GM21447 (cell line): ENCODE data around the gene UNC93B1.

Experiments
- ATAC-seq: cut with Tn5 transposase; IDR thresholded peaks from one replicate; pipeline ENCODE4 v1.9.1; 2021; ENCODE audit not compliant: unreplicated experiment

The UNC93B1 gene, protein sequence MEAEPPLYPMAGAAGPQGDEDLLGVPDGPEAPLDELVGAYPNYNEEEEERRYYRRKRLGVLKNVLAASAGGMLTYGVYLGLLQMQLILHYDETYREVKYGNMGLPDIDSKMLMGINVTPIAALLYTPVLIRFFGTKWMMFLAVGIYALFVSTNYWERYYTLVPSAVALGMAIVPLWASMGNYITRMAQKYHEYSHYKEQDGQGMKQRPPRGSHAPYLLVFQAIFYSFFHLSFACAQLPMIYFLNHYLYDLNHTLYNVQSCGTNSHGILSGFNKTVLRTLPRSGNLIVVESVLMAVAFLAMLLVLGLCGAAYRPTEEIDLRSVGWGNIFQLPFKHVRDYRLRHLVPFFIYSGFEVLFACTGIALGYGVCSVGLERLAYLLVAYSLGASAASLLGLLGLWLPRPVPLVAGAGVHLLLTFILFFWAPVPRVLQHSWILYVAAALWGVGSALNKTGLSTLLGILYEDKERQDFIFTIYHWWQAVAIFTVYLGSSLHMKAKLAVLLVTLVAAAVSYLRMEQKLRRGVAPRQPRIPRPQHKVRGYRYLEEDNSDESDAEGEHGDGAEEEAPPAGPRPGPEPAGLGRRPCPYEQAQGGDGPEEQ

DNA sequence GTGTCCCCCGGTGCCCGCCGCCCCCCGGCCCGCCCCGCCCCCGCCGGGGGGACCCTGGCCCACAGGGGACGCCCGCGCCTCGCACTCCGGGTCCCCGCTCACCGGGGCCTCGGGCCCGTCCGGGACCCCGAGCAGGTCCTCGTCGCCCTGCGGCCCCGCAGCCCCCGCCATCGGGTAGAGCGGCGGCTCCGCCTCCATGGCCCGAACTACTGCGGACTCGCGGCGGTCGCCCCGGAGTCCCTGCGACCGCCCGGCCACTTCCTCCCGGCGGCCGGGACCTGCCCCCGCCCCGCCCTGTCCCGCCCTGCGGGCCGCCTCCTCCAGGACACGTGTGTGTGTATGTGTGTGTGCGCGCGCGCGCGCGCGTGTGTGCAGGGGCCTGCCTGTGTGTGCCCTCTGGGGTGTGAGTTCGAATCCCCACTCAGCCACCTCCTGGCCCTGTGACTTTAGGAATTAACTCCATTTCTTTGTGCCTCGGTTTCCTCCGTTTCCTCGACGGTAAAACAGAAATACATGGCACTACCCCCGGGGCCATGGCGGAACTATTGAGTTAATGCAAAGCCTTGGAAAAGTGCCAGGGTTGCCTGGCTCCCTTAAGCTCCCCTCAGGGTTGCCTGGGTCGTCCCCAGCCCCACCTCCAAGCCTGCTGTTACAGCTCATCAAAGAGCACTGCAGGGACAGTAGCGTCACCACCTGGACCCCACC is at the start of gene UNC93B1:
TSS of gene UNC93B1 (minus strand) at position 252 of the 705 bp plus-strand sequence. CDS start at position 198, 54 bp downstream.
- no peak for ATAC-seq

DNA sequence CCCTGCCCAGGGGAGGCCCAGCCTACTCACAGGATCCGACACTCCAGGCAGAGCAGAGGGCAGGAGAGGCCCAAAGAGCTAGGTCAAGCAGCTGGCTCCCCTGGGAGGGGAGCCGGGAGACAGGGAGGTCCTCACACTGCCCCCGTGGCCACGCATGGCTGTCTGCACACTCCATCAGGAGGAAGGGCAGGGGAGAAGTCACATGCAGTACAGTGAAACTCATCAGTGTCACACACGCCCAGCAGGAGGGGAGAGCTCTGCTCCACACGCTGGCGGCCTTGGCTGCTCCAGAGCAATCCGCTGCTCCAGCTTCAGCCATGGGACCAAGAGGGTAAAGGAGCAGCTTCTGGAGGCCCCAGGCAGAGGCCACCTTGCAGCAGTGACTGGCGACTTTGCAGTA is 49.2 kb upstream of the UNC93B1 start:
- ATAC-seq: no peak

GRCh38 chr11:68052137-68052873 is 48.4 kb upstream of the UNC93B1 start:
- ATAC-seq: no peak

- no peak for ATAC-seq
Measured at GRCh38 chr11:68051191-68052136, 47.6 kb upstream of the UNC93B1 start.

DNA sequence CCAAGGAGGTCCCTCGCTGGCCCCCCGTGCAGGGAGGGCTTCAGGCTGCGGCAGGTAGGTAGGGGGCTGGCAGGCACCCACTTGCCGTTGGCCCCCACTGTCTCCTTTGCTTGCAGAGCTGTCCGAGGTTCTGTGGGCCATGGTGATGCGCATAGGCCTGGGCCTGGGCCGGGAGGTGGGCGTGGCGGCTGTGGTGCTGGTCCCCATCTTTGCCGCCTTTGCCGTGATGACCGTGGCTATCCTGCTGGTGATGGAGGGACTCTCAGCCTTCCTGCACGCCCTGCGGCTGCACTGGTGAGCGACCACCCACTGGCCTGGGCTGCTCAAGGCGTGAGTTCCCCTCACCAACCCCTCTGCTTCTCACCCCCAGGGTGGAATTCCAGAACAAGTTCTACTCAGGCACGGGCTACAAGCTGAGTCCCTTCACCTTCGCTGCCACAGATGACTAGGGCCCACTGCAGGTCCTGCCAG is 46.5 kb upstream of the UNC93B1 start:
- ATAC-seq: no peak

GRCh38 chr11:68049509-68050370 is 45.8 kb upstream of the UNC93B1 start:
- no peak for ATAC-seq

DNA sequence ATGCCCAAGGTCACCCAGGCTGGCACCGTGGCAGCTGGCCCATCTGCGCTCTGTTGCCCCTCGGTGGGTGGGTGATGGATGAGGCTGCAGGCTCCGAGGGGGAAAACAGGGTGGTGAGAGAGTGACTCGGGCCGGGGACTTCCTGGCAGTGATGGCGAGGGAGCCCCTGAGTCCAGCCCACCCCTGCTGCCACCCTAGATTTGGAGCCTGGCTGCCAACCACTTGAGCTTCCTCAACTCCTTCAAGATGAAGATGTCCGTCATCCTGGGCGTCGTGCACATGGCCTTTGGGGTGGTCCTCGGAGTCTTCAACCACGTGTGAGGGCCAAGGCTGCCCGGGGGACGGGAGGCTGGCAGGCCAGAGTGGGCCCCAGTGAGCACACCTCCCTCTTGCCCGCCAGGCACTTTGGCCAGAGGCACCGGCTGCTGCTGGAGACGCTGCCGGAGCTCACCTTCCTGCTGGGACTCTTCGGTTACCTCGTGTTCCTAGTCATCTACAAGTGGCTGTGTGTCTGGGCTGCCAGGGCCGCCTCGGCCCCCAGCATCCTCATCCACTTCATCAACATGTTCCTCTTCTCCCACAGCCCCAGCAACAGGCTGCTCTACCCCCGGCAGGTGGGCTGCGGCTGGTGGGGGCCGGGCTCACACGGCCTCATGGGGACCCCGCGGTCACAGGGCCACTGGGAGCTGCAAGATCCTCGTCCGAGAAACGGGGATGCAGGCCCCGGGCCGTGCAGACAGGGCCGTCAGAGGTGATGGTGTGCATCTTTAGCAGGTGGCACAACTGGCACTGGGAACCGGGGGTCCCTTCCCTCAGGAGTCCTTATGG is 45.0 kb upstream of the UNC93B1 start:
- no peak for ATAC-seq

- ATAC-seq: no peak
Measured at GRCh38 chr11:68047437-68048290, 43.8 kb upstream of the UNC93B1 start.

DNA sequence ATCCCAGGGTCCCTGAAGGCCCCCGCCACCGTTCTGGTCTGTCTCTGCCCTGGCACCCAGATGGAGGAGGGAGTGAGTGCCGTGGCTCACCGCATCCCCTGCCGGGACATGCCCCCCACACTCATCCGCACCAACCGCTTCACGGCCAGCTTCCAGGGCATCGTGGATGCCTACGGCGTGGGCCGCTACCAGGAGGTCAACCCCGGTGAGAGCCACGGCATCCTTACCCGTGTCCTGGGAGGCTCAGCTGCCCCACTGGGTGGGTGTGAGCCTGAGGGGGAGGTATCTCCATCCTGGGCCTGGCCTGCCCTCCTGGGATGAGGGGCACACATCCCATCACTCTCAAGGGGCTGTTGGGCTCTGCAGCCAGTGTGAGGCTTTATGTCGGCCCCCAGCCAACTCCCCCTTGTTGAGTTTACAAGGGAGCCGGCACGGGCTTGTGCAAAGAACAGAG is 41.0 kb upstream of the UNC93B1 start:
- no peak for ATAC-seq

GRCh38 chr11:68044145-68044813 is 40.4 kb upstream of the UNC93B1 start:
- no peak for ATAC-seq

- no peak for ATAC-seq
Measured at GRCh38 chr11:68043349-68044144, 39.6 kb upstream of the UNC93B1 start.

- ATAC-seq: no peak
Measured at GRCh38 chr11:68043029-68043348, 39.1 kb upstream of the UNC93B1 start.

- ATAC-seq: no peak
Measured at GRCh38 chr11:68042219-68043028, 38.5 kb upstream of the UNC93B1 start.

GRCh38 chr11:68041617-68042218 is 37.8 kb upstream of the UNC93B1 start:
- no peak for ATAC-seq
